ENCODE measurements around the gene LRSAM1. TPM values are rescaled to one million over a fixed set of nuclear protein-coding genes. Genes with fewer than 3 reads are reported as not detected.

LRSAM1 gene
- total RNA-seq, 6 donors from 2014 or later = 12.9 to 77.5 (median 25.4) TPM

DNA sequence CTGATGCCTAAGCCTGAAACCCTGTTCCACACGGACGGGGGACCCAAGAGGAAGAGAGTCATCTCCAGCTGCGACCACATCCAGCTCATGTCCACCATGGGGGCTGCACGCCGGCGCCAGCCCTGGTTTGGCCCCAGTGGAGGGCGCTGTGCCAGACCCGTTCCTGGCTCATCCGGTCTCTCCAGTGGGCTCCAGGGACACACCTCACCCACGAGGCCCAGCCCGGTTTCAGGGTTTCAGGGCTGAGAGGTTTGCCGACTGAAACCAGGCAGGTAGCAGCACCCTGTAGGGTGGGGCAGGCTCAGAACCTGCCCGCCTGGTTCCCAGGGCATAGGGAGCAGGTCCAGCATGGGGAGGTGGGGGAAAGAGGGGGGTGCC is 89.3 kb downstream of the LRSAM1 start:
- DNase-seq (peak; percentile 80 to 86), ATAC-seq (ENCODE audit: low FRiP score in 2 of 2) (peak; percentile 7 to 12)
- Histone ChIP-seq H3K27me3 (no peaks in the 10 kb centered on the region), H3K9me3 (no peaks in the 10 kb centered on the region), H3K27ac (peak overlapping the region; percentile 85 to 90 (median 88)), H3K4me1 (peaks cover 92 to 100% (median 93%) of the 10 kb centered on the region in 4 donors), H3K4me3 (no peak overlapping the region), H3K36me3 (peaks cover 0 to 5% (median 0%) of the 10 kb centered on the region in 4 donors)
- no peak for TF ChIP-seq POLR2A (IDR thresholded peaks at IDR 0.05)
- peak in 1 of 2 donors; percentile 23 for TF ChIP-seq POLR2AphosphoS5 (IDR thresholded peaks at IDR 0.05)
- TF ChIP-seq, protein P1, sequence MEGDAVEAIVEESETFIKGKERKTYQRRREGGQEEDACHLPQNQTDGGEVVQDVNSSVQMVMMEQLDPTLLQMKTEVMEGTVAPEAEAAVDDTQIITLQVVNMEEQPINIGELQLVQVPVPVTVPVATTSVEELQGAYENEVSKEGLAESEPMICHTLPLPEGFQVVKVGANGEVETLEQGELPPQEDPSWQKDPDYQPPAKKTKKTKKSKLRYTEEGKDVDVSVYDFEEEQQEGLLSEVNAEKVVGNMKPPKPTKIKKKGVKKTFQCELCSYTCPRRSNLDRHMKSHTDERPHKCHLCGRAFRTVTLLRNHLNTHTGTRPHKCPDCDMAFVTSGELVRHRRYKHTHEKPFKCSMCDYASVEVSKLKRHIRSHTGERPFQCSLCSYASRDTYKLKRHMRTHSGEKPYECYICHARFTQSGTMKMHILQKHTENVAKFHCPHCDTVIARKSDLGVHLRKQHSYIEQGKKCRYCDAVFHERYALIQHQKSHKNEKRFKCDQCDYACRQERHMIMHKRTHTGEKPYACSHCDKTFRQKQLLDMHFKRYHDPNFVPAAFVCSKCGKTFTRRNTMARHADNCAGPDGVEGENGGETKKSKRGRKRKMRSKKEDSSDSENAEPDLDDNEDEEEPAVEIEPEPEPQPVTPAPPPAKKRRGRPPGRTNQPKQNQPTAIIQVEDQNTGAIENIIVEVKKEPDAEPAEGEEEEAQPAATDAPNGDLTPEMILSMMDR (IDR thresholded peaks at IDR 0.05) = peak in 3 of 6 experiments; percentile 17 to 21 (median 20)
- WGBS, 2 donors = 45% methylated on average over 13 of the region's 13 CpGs; no CpG with 5 or more reads in 1 of the 2 donors

DNA sequence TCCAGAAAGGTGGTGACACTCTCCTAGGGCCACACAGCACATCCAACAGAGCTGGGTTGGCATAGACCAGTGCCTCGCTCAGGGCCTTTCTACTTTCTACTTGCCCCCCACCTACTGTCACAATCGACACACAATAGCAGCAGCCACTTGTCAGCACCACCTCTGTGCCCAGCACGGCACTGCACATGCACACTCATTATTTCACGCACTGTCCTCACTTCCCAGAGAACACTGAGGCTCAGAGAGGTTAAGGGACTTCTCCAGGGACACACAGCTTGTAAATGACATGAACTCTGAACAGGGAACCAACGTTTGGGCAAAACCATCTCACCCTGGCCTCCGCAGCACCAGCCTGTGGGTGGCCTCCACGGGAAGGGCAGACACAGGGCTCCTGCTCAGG is 89.9 kb downstream of the LRSAM1 start:
- H3K36me3 ChIP-seq = peaks cover 0 to 5% (median 0%) of the 10 kb centered on the region in 4 donors
- H3K4me1 ChIP-seq = peaks cover 93 to 100% (median 94%) of the 10 kb centered on the region in 4 donors
- H3K4me3 ChIP-seq = no peak overlapping the region
- peak overlapping the region; percentile 85 to 90 (median 88) for H3K27ac ChIP-seq
- 59 to 63% methylated on average over 5 to 7 of the region's 7 CpGs for WGBS, 2 donors
- no peak for ATAC-seq (ENCODE audit: low FRiP score in 2 of 2)
- no peak for TF ChIP-seq EP300 (IDR thresholded peaks at IDR 0.05)
- TF ChIP-seq, protein P1 (IDR thresholded peaks at IDR 0.05) = no peak
- TF ChIP-seq POLR2A (IDR thresholded peaks at IDR 0.05) = no peak
- TF ChIP-seq POLR2AphosphoS5 (IDR thresholded peaks at IDR 0.05) = no peak
- DNase-seq = no peak
- H3K9me3 ChIP-seq = no peaks in the 10 kb centered on the region
- H3K27me3 ChIP-seq = no peaks in the 10 kb centered on the region

DNA sequence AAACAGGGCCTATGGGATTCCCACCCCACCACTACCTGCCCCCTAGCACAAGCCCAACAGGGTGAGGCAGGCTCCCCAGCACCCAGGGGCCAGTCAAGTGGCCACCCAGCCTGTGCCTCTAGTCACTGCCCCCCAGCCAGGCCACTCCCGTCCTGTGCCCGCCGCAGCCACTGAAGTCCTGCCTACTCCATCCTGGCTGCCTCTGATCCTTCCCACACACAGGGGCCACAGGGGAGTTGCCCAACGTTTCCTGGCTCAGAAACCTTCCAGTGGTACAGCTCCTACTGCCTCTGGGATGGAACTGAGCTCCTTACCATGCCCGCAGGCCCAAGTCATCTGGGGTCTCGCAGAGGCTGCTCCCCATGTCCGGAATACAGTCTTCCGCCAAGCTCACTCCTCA is 90.6 kb downstream of the LRSAM1 start:
- Histone ChIP-seq H3K9me3 (no peaks in the 10 kb centered on the region), H3K4me3 (no peak overlapping the region), H3K36me3 (peaks cover 0 to 1% (median 0%) of the 10 kb centered on the region in 4 donors), H3K27me3 (no peaks in the 10 kb centered on the region), H3K4me1 (peaks cover 93 to 100% (median 95%) of the 10 kb centered on the region in 4 donors), H3K27ac (peak overlapping the region; percentile 85 to 90 (median 88))
- TF ChIP-seq POLR2A (IDR thresholded peaks at IDR 0.05) (no peak), POLR2AphosphoS5 (IDR thresholded peaks at IDR 0.05) (peak in 1 of 2 donors; percentile 14)
- WGBS, 2 donors = 49 to 69% methylated on average over 5 to 8 of the region's 8 CpGs
- peak in 1 of 2 donors; percentile 5 for ATAC-seq (ENCODE audit: low FRiP score in 2 of 2)
- DNase-seq = peak in 1 of 2 donors; percentile 76

DNA sequence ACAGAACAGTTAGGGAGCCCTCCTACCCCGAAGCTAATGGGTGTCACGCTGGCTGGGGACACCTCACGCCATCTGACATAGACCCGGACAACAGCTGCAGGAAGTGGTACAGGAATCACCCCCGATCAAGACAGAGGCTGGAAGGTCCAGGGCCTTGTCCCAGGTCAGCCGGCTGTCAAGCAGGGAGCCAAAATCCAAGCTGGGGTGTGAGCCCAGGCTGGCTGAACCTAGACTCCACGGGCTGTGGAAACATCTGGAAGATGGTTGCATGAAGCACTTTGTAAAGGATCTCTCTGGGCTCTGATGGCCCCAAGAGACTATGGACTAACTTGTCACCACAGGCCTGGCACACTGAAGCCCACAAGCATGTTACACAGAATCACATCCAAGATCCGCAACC is 91.9 kb downstream of the LRSAM1 start:
- TF ChIP-seq, protein P1 (IDR thresholded peaks at IDR 0.05) = no peak
- H3K4me1 ChIP-seq = peaks cover 83 to 98% (median 87%) of the 10 kb centered on the region in 4 donors
- 45 to 71% methylated on average over 2 to 8 of the region's 8 CpGs for WGBS, 2 donors
- ATAC-seq (ENCODE audit: low FRiP score in 2 of 2) = no peak
- no peak overlapping the region for H3K4me3 ChIP-seq
- H3K27ac ChIP-seq = peak overlapping the region; percentile 85 to 90 (median 88)
- H3K36me3 ChIP-seq = peaks cover 0 to 5% (median 0%) of the 10 kb centered on the region in 4 donors
- no peaks in the 10 kb centered on the region for H3K9me3 ChIP-seq
- DNase-seq = no peak
- H3K27me3 ChIP-seq = no peaks in the 10 kb centered on the region

DNA sequence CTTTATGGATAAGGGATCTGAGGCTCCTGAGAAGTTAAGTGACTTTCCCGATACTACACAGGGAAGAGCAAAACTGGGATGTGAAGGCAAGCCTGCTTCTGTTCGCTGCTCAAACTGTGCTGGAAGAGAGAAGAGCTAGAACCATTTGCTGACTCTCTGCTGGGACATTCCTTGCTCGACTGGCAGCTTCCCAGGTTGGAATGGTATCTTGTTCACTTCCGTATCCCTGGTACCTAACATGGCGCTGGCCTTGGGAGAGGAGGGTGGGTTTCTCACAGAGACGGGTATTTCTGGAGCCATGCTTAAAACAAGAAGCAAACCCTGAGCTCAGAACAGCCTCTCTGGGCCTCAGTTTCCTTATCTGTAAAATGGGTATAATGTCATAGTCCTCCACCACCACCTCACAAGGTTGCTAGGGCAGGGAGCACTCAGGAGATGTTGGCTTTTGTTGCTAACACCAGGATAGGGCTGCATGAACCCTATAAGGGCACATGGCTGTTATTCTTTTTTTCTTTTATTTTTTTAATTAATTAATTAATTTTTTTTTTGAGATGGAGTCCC is 92.7 kb downstream of the LRSAM1 start:
- Histone ChIP-seq H3K36me3 (peaks cover 0 to 9% (median 0%) of the 10 kb centered on the region in 4 donors), H3K4me1 (peaks cover 83 to 98% (median 90%) of the 10 kb centered on the region in 4 donors), H3K27me3 (no peaks in the 10 kb centered on the region), H3K9me3 (no peaks in the 10 kb centered on the region), H3K27ac (peak overlapping the region; percentile 85 to 90 (median 88)), H3K4me3 (no peak overlapping the region)
- 63 to 73% methylated on average over 5 to 6 of the region's 6 CpGs for WGBS, 2 donors
- DNase-seq (no peak), ATAC-seq (ENCODE audit: low FRiP score in 2 of 2) (no peak)
- no peak for TF ChIP-seq POLR2AphosphoS5 (IDR thresholded peaks at IDR 0.05)
- TF ChIP-seq POLR2A (IDR thresholded peaks at IDR 0.05) = no peak
- TF ChIP-seq, protein P1 (IDR thresholded peaks at IDR 0.05) = no peak
- TF ChIP-seq EP300 (IDR thresholded peaks at IDR 0.05) = no peak

All from upper lobe of left lung (tissue), 6 donors.